HepG2 (cell line): ENCODE measurements around the gene SENP6. TPM values are rescaled to one million over a fixed set of nuclear protein-coding genes. Genes with fewer than 3 reads are reported as not detected.

Source experiments
- AGO1 ChIP-seq: fragments of 200-400 bp; formaldehyde crosslinking; IDR thresholded peaks from 2 replicates; pipeline ENCODE4 v1.6.1; 2017; ENCODE audit warnings: mild to moderate bottlenecking, low read depth, low read length, moderate library complexity; ENCODE audit not compliant: poor library complexity, severe bottlenecking
- ATAD3A ChIP-seq: sonication (generic); formaldehyde crosslinking; IDR thresholded peaks from 2 replicates; pipeline ENCODE4 v1.4.0; 2020; ENCODE audit warnings: missing genetic modification reagents
- CENPBD1 ChIP-seq: sonication (generic); formaldehyde crosslinking; IDR thresholded peaks from 2 replicates; pipeline ENCODE4 v1.8.0; 2022; ENCODE audit warnings: missing genetic modification reagents, low read depth, mild to moderate bottlenecking, borderline replicate concordance
- ELF3 ChIP-seq: IDR thresholded peaks from 2 replicates; pipeline ENCODE4 v1.6.1; 2016; ENCODE audit warnings: missing genetic modification reagents, missing compliant biosample characterization
- FUBP1 ChIP-seq: sonication (generic); formaldehyde crosslinking; IDR thresholded peaks from 2 replicates; pipeline ENCODE4 v1.5.1; 2020; ENCODE audit warnings: missing genetic modification reagents, mild to moderate bottlenecking, borderline replicate concordance
- KAT8 ChIP-seq: IDR thresholded peaks from 2 replicates; pipeline ENCODE4 v1.6.1; 2016; ENCODE audit warnings: missing genetic modification reagents, missing compliant biosample characterization
- KDM3A ChIP-seq: IDR thresholded peaks from 2 replicates; pipeline ENCODE4 v1.6.1; 2018; ENCODE audit warnings: low read depth, missing compliant biosample characterization
- KDM5B ChIP-seq: sonication (generic); formaldehyde crosslinking; IDR thresholded peaks from 2 replicates; pipeline ENCODE4 v1.4.0; 2020; ENCODE audit warnings: missing genetic modification reagents, mild to moderate bottlenecking, borderline replicate concordance
- NPAS2 ChIP-seq: sonication (generic); formaldehyde crosslinking; IDR thresholded peaks from 2 replicates; pipeline ENCODE4 v1.8.0; 2022; ENCODE audit warnings: mild to moderate bottlenecking, missing genetic modification reagents, borderline replicate concordance
- RFXAP ChIP-seq: sonication (generic); formaldehyde crosslinking; IDR thresholded peaks from 2 replicates; pipeline ENCODE4 v1.4.0; 2020; ENCODE audit warnings: missing genetic modification reagents, borderline replicate concordance
- THYN1 ChIP-seq: sonication (generic); formaldehyde crosslinking; IDR thresholded peaks from 2 replicates; pipeline ENCODE4 v1.8.1; 2023; ENCODE audit warnings: low read depth, mild to moderate bottlenecking, moderate library complexity, missing genetic modification reagents, borderline replicate concordance
- TOE1 ChIP-seq: sonication (generic); formaldehyde crosslinking; IDR thresholded peaks from 2 replicates; pipeline ENCODE4 v1.4.0; 2020; ENCODE audit warnings: mild to moderate bottlenecking, missing genetic modification reagents
- XBP1 ChIP-seq: sonication (generic); formaldehyde crosslinking; IDR thresholded peaks from 2 replicates; pipeline ENCODE4 v1.5.0; 2020; ENCODE audit warnings: missing genetic modification reagents
- ZFP1 ChIP-seq: IDR thresholded peaks from 2 replicates; pipeline ENCODE4 v1.6.1; 2016
- ZFP41 ChIP-seq: sonication (generic); formaldehyde crosslinking; IDR thresholded peaks from 2 replicates; pipeline ENCODE4 v1.4.0; 2020; ENCODE audit warnings: mild to moderate bottlenecking, missing genetic modification reagents, borderline replicate concordance
- ZFX ChIP-seq: sonication (generic); formaldehyde crosslinking; IDR thresholded peaks from 2 replicates; pipeline ENCODE4 v1.4.0; 2020; ENCODE audit warnings: mild to moderate bottlenecking, low read depth, missing genetic modification reagents, moderate library complexity
- ZNF101 ChIP-seq: sonication (generic); formaldehyde crosslinking; IDR thresholded peaks from 2 replicates; pipeline ENCODE4 v1.4.0; 2020; ENCODE audit warnings: mild to moderate bottlenecking, low read depth, missing genetic modification reagents, borderline replicate concordance
- ZNF224 ChIP-seq: sonication (generic); formaldehyde crosslinking; IDR thresholded peaks from 2 replicates; pipeline ENCODE4 v1.5.0; 2020; ENCODE audit warnings: mild to moderate bottlenecking, missing genetic modification reagents
- ZNF441 ChIP-seq: sonication (generic); formaldehyde crosslinking; IDR thresholded peaks from 2 replicates; pipeline ENCODE4 v1.7.0; 2021; ENCODE audit warnings: missing genetic modification reagents, borderline replicate concordance
- ZNF512 ChIP-seq: sonication (generic); formaldehyde crosslinking; IDR thresholded peaks from 2 replicates; pipeline ENCODE4 v1.4.0; 2020; ENCODE audit warnings: mild to moderate bottlenecking, missing genetic modification reagents
- ZNF572 ChIP-seq: sonication (generic); formaldehyde crosslinking; IDR thresholded peaks from 2 replicates; pipeline ENCODE4 v1.5.1; 2020; ENCODE audit warnings: mild to moderate bottlenecking, missing genetic modification reagents
- ZNF598 ChIP-seq: sonication (generic); formaldehyde crosslinking; IDR thresholded peaks from 2 replicates; pipeline ENCODE4 v1.5.1; 2020; ENCODE audit warnings: mild to moderate bottlenecking, missing genetic modification reagents, borderline replicate concordance
- ZNF775 ChIP-seq: sonication (generic); formaldehyde crosslinking; IDR thresholded peaks from 2 replicates; pipeline ENCODE4 v1.4.0; 2020; ENCODE audit warnings: missing genetic modification reagents, mild to moderate bottlenecking, moderate library complexity, borderline replicate concordance
- ZNF883 ChIP-seq: sonication (generic); formaldehyde crosslinking; IDR thresholded peaks from 2 replicates; pipeline ENCODE4 v1.5.1; 2020; ENCODE audit warnings: mild to moderate bottlenecking, missing genetic modification reagents; ENCODE audit errors: not compliant biosample characterization
- polyA plus RNA-seq, 8 experiments: library from polyadenylated mRNA; depleted of rRNA in 3 of 8; stranded (reverse) in 7 of 8; unstranded in 1 of 8; fragments of >200 nt; fragmentation: Illumina TruSeq in 4 of 8; extraction: Trizol in 4 of 8; gene quantifications; 2 replicates each; pipeline versions ENCODE4 v1.2.1 to v1.2.3, GENCODE V29; 2011 to 2016; ENCODE audit warnings: low read depth in 4 of 8, missing spikeins in 1 of 8, mixed read lengths in 1 of 8; ENCODE audit not compliant: insufficient read depth in 1 of 8
- total RNA-seq, 5 experiments: library from RNA; depleted of rRNA; stranded (reverse); fragments of >200 nt; fragmentation: Illumina TruSeq; extraction: Trizol; gene quantifications; 2 replicates each; pipeline ENCODE4 v1.2.3, GENCODE V29; 2016; ENCODE audit warnings: low read depth in 1 of 5
- TF ChIP-seq, protein P1 (sequence below): IDR thresholded peaks from 2 replicates; pipeline ENCODE4 v1.6.1; 2016; ENCODE audit warnings: control low read depth

Gene SENP6
- total and polyA plus RNA-seq, 2 of the 13 experiments (the other 11 are each of a cell fraction or from before 2014, with no cell fraction given), result 21.9 to 50.1 TPM

DNA sequence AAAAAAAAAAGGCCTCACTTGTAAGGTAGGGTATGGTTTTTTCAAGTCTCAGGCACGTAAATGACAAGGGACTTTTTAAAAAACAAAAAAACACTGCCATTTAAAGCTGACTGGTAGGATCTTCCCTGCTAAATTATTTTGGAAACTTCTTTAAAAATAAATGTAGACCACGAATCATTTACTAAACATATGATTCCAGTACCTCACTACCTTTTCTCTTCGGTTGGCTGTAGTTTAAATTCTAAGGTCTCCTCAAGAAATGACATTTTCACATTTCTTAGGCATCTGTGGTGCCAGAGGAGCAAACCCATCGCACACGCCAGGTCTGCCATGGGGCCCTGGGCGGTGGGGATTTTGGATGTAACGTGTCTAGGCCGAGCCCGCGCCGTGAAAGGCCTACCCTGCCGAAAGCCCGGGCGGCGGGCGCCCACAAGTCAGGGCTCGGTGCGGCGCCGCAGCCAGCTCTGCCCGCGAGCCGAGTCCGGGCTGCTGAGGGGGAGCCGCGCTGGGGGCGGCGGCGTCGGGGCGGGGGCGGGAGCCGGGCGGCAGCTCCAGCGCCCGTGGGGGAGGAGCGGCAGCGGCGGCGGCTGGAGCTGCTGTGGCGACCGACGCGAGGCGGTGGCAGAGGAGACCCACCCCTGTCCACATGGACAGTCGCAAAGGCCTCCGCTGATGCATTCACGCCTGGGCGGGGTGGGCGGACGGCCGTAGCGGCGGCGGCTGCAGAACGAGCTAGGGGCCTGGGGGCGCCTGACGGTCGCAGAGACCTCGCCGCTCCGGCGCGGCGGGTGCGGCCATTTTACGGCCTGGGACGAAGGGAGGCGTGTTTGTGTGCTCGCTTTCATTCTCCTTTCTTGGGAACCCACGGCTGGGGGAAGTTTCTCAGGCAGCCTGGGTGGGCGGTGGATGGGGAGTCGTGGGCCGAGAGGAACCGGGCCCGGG is at the start of gene SENP6 (continued):
- TF ChIP-seq FUBP1 (CRISPR knock-in tag) (no peak), ZNF101 (CRISPR knock-in tag) (no peak), ATAD3A (no peak), ZNF224 (CRISPR knock-in tag) (no peak), THYN1 (CRISPR knock-in tag) (no peak), RFXAP (CRISPR knock-in tag) (0 out of 2 replicates have a peak, but pooled peaks have one; percentile 14), XBP1 (no peak), CENPBD1 (CRISPR knock-in tag) (no peak), KAT8 (CRISPR knock-in tag) (peak; percentile 66; the same call in 1 of the 2 replicates), NPAS2 (no peak), ZNF883 (peak; percentile 81), ZNF512 (no peak), ZNF572 (no peak), ELF3 (CRISPR knock-in tag) (no peak), ZNF775 (CRISPR knock-in tag) (no peak), KDM5B (peak; percentile 85; the same call in 1 of the 2 replicates), AGO1 (no peak), TOE1 (CRISPR knock-in tag) (no peak), ZFP41 (no peak), KDM3A (CRISPR knock-in tag) (peak; percentile 78; the same call in 1 of the 2 replicates), ZFP1 (CRISPR knock-in tag) (no peak), ZNF598 (CRISPR knock-in tag) (peak; percentile 75; the same call in 1 of the 2 replicates), ZNF441 (peak; percentile 63; the same call in 1 of the 2 replicates), ZFX (peak; percentile 96)
- TF ChIP-seq, protein P1, sequence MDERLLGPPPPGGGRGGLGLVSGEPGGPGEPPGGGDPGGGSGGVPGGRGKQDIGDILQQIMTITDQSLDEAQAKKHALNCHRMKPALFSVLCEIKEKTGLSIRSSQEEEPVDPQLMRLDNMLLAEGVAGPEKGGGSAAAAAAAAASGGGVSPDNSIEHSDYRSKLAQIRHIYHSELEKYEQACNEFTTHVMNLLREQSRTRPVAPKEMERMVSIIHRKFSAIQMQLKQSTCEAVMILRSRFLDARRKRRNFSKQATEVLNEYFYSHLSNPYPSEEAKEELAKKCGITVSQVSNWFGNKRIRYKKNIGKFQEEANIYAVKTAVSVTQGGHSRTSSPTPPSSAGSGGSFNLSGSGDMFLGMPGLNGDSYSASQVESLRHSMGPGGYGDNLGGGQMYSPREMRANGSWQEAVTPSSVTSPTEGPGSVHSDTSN, result no peak
